SK-N-MC (cell line): ENCODE data around the gene ZNF891.

Experiments used
- DNase-seq: peaks from one replicate; pipeline ENCODE4 v3.0.0-alpha.2; 2011; ENCODE audit warnings: low read depth, low spot score
- H3K27ac ChIP-seq: fragments of 200-600 bp; sonication (generic); 2 replicates; pipeline ENCODE4 v1.5.1; 2016; ENCODE audit warnings: mixed run types
- H3K36me3 ChIP-seq: fragments of 200-600 bp; sonication (generic); 2 replicates; pipeline ENCODE4 v1.6.1; 2017; ENCODE audit warnings: antibody characterized with exemption, low read length, mixed read lengths; ENCODE audit not compliant: insufficient read depth
- H3K4me3 ChIP-seq: fragments of 200-600 bp; sonication (generic); 2 replicates; pipeline ENCODE4 v1.5.1; 2016
- H3K9ac ChIP-seq: fragments of 200-600 bp; sonication (generic); 2 replicates; pipeline ENCODE4 v1.8.0; 2017; ENCODE audit warnings: mixed run types, mixed read lengths; ENCODE audit not compliant: insufficient read length
- H3K9me3 ChIP-seq: fragments of 200-600 bp; sonication (generic); 2 replicates; pipeline ENCODE4 v1.6.1; 2017; ENCODE audit warnings: low read depth, mild to moderate bottlenecking, antibody characterized with exemption, low read length, moderate library complexity, mixed read lengths
- EZH2 ChIP-seq: fragments of 200-600 bp; sonication (generic); IDR thresholded peaks from one replicate; pipeline ENCODE4 v1.6.1; 2017; ENCODE audit warnings: antibody characterized with exemption
- FOXP2 ChIP-seq: optimal IDR thresholded peaks from 2 replicates; pipeline ENCODE3; 2011; ENCODE audit warnings: mild to moderate bottlenecking, moderate library complexity; ENCODE audit not compliant: insufficient read depth; ENCODE audit errors: extremely low read length, control extremely low read depth
- POLR2AphosphoS5 ChIP-seq: IDR thresholded peaks from 2 replicates; pipeline ENCODE4 v1.6.1; 2012; ENCODE audit warnings: mild to moderate bottlenecking, low read depth, low read length, borderline replicate concordance

Gene ZNF891

DNA sequence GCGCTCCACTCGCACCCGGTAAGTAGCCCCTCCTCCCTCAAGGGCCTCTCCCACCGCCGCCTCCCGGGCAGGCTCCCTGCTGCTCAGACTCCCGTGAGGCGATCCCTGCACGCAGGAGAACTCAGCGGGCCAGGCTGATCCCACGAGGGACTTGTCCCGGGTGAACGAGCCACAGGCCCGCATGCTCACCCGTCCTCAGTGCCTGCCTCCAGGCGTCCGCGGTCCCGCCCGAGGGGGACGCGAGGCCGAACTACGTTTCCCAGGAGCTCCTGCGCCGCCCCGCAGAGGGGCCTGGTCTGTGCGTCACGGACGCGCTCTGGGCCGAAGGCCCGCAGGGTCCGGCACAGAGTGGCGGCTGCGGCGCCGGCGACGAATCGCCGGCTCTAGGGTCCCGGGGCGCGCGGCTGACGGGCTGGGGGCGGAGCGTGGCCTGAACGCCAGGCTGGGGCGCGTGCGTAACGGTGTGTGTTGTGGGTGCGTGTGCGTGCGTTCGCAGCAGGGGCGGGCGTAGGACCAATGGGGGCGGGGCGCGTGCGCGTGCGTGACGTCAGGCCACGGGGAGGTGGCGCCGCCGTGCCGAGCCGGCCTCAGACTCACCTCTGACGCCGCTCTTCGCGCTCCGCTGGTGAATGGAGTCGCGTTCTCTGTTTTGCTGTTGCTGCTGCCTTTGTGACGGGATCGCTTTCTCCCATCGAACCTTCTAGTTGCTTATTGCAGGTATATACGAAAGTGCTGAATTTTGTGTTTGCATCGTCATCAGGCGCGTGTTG is at the start of gene ZNF891, which contains the start of gene ZNF10:
TSS of gene ZNF891 (minus strand) at position 237 of the 770 bp plus-strand sequence. CDS start 8,356 bp downstream, outside the sequence.
TSS of gene ZNF10 (plus strand) at position 590 of the 770 bp plus-strand sequence. CDS start 13,866 bp downstream, outside the sequence.
- peak; percentile 74 for TF ChIP-seq POLR2AphosphoS5
- TF ChIP-seq EZH2, result no peak
- peak within 1 kb of the TSS; percentile 97 for H3K4me3 ChIP-seq
- H3K27ac ChIP-seq, result peak within 1 kb of the TSS; percentile 97
- peaks cover 73% of the 10 kb centered on the region for H3K36me3 ChIP-seq
- peaks cover 30% of the 10 kb centered on the region for H3K9me3 ChIP-seq
- H3K9ac ChIP-seq, result peak within 1 kb of the TSS; percentile 89
- peak; percentile 47 for DNase-seq

DNA sequence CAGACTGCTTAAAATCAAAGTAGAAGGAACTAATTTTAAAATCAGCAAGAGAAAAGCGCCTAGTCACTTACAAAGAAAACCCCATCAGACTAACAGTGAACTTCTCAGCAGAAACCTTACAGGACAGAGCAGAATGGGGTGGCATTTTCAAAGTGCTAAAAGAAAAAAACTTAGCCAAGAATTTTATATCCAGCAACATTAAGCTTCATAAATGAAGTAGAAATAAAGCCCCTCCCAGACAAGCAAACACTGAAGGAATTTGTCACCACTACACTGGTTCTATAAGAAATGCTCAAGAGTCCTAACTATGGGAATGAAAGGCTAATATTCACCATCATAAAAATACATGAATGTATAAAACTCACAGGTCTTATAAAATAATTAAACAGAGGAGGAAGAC is 44.8 kb upstream of the ZNF891 start:
- Histone ChIP-seq H3K9me3 (no peaks in the 10 kb centered on the region), H3K4me3 (no peak overlapping the region), H3K9ac (no peak overlapping the region), H3K27ac (no peak overlapping the region), H3K36me3 (no peaks in the 10 kb centered on the region)
- no peak for TF ChIP-seq EZH2
- TF ChIP-seq POLR2AphosphoS5, result no peak
- TF ChIP-seq FOXP2, result no peak
- DNase-seq, result no peak

DNA sequence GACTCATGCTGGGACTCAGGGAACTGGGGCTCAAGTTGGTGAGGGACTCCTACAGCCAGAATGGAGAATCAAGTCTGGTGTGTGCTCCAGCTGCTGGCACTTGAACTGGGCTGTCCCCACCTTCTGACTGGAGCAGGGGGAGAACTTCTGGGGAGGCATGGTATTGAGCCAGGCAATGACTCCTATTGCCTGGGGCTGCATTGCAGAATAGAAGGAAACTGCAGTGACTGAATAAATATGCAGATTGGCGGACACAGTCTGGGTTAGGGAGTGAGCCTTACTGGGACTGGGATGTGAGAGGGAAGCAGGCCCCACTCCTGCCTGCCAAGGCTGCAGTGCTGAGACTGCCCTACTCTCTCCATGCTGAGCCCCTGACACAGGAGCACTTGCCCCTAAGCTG is 42.4 kb upstream of the ZNF891 start:
- Histone ChIP-seq H3K27ac (no peak overlapping the region), H3K36me3 (no peaks in the 10 kb centered on the region), H3K4me3 (no peak overlapping the region), H3K9me3 (no peaks in the 10 kb centered on the region), H3K9ac (no peak overlapping the region)
- no peak for TF ChIP-seq POLR2AphosphoS5
- no peak for DNase-seq

GRCh38 chr12:133165776-133166175 is 35.7 kb upstream of the ZNF891 start:
- no peak for TF ChIP-seq EZH2
- no peak for TF ChIP-seq POLR2AphosphoS5
- TF ChIP-seq FOXP2, result no peak
- DNase-seq, result no peak
- Histone ChIP-seq H3K9me3 (peaks cover 5% of the 10 kb centered on the region; the same call in 1 of the 2 replicates), H3K4me3 (no peak overlapping the region), H3K36me3 (no peaks in the 10 kb centered on the region), H3K27ac (no peak overlapping the region), H3K9ac (no peak overlapping the region)

GRCh38 chr12:133156125-133156690 is 26.1 kb upstream of the ZNF891 start:
- DNase-seq, result no peak
- Histone ChIP-seq H3K4me3 (no peak overlapping the region), H3K27ac (no peak overlapping the region), H3K9ac (no peak overlapping the region), H3K9me3 (peaks cover 27% of the 10 kb centered on the region), H3K36me3 (peaks cover 61% of the 10 kb centered on the region)
- TF ChIP-seq EZH2, result no peak
- no peak for TF ChIP-seq FOXP2
- no peak for TF ChIP-seq POLR2AphosphoS5

DNA sequence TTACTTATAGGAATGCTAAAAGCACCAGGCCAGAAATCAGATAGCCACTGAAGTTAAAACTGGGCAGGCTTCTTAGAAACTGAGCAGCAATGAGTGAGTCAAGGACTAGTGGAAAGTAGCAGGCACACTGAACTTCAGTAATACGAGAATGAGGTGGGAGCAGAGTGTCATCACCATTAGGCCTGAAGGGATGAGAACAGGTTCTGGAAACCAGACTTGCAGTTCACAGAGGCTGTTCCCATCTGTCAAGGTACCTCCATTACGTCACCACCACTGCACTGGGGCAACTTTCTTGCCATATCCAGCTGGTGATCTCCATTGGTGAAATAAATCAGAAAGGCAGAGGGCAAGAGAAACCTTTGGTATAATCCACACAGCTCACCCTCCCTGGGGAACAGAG is 15.9 kb upstream of the ZNF891 start:
- Histone ChIP-seq H3K9me3 (peaks cover 9% of the 10 kb centered on the region; the same call in 1 of the 2 replicates), H3K36me3 (peaks cover 54% of the 10 kb centered on the region), H3K4me3 (no peak overlapping the region), H3K27ac (no peak overlapping the region), H3K9ac (no peak overlapping the region)
- no peak for DNase-seq
- TF ChIP-seq POLR2AphosphoS5 (no peak), FOXP2 (no peak)

GRCh38 chr12:133135747-133136146 is 5.7 kb upstream of the ZNF891 start:
- DNase-seq, result no peak
- H3K4me3 ChIP-seq, result no peak overlapping the region
- H3K9ac ChIP-seq, result no peak overlapping the region
- no peak overlapping the region for H3K27ac ChIP-seq
- TF ChIP-seq POLR2AphosphoS5 (no peak), EZH2 (no peak), FOXP2 (no peak)
- peaks cover 20% of the 10 kb centered on the region for H3K9me3 ChIP-seq
- H3K36me3 ChIP-seq, result peaks cover 85% of the 10 kb centered on the region

- TF ChIP-seq FOXP2, result no peak
- DNase-seq, result no peak
- H3K9ac ChIP-seq, result peak overlapping the region; percentile 77
- H3K9me3 ChIP-seq, result peaks cover 25% of the 10 kb centered on the region
- peaks cover 73% of the 10 kb centered on the region for H3K36me3 ChIP-seq
- H3K4me3 ChIP-seq, result peak overlapping the region; percentile 97
- peak overlapping the region; percentile 97 for H3K27ac ChIP-seq
These were observed 694 bp upstream of the ZNF891 start for GRCh38 chr12:133130808-133131128.

GRCh38 chr12:133129368-133130037 is 571 bp downstream of the ZNF891 start:
- peak overlapping the region; percentile 97 for H3K4me3 ChIP-seq
- TF ChIP-seq FOXP2 (no peak), POLR2AphosphoS5 (no peak), EZH2 (no peak)
- peaks cover 69% of the 10 kb centered on the region for H3K36me3 ChIP-seq
- H3K9ac ChIP-seq, result peak overlapping the region; percentile 89
- DNase-seq, result no peak
- peak overlapping the region; percentile 97 for H3K27ac ChIP-seq
- H3K9me3 ChIP-seq, result peaks cover 35% of the 10 kb centered on the region
